ENCODE measurements around the gene NDST1.
"Not testable (repeated sequence)": the region's sequence is repeated elsewhere in the genome, so short reads cannot be mapped to it uniquely, and the experiment has no call there.

NDST1 gene

DNA sequence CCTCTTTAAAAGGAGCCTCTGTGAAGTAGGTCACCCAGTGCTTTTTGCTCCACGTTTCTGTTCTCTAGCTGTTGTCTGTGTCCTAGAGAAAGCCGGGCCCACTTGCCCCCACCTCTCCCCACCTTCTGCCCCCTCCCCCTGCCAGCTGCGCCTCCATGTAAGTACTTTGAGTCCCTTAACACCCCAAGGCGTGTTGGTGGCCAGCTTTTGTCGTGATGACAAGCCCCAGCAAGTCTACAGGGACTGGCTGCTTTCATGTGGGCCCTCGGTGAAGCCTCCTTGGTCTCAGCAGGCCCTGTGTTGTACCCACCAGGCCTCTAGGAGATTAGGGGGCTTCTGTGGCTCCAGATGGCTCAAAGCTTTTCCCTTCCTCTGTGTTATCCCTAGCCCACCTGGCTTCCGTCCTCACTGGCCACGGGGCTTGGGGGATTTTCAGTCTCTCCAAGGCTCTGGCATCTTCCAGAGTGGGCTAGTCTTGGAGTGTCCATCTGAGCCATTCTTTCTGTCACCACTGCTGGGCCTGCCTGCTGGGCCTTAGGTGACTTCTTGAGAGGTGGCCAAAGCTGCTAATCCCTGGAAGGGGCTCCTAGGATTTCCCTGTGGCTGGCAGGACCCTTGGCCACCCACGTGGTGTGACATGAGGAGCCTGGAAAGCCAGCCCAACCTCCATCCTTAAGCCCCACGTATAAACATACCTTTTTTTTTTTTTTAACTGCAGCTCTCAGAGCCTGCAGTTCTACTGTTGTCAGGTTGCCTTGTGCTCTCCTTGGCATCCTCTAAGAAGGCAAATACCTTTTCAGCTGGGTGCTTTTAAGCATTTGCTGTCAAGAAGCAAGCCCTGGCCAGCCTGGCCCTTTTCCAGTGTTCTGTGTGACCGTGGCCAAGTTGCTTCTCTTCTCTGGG lies 1.1 kb upstream of the NDST1 start:
- in situ Hi-C loops (cut with MboI; ENCODE audit: low sequenced_read_pairs), result no loop called here

DNA sequence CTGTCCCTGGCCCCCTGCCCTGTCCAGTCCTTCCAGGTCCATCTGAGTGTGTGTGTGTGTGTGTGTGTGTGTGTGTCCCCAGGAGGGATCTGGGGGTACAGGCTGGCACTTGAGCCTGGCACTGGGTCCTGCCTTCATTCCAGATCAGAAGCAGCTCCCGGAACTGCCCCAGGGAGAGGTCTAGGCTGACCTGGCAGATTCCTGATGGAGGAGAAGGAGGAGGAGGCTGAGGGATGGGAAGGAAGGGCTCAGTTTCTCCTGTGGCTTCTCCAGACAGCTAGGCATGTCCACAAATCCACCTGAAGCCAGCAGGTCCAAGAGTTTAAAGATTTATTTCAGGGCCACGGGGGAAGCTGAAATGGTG lies 328 bp downstream of the NDST1 start:
- in situ Hi-C loops (cut with MboI; ENCODE audit: low sequenced_read_pairs), result no loop called here

DNA sequence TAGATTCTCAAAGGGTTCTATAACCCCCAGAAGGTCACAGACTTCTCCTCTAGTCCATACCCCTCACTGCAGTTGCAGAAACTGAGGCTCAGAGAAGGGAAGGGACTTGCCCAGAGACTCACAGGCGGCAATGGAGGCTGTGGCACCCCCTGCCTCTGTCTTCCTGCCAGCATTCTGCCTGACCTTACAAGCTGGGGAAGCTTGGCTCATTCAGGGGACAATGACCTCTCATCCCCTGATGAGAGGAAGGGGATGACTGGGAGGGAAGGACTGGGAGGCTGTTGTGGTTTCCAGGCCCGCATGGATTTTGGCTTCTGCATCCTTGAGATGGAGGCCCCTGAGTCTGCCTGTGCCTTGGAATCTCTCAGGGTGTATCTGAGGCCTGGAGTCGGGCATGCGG lies 897 bp downstream of the NDST1 start:
- in situ Hi-C loops (cut with MboI; ENCODE audit: low sequenced_read_pairs), result no loop called here

DNA sequence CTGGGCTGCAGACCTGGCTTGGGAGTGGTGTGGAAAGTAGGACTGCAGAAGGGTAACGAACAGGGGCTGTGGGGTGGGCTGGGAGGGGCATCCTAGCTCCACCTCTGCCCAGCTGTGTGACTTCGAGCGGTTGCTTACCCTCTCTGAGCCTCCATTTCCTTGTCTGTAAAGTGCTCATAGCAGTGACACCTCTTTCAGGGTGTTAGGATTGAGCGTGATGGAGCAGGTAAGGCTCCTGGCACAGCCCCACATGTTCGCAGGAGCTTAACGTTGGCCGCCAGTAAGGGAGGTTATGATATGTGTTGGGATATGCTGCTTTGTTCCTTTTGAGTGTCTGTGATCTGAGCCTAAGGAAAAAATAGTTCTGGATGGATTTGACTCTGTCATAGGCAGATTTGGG lies 2.1 kb downstream of the NDST1 start:
- in situ Hi-C loops (cut with MboI; ENCODE audit: low sequenced_read_pairs), result no loop called here

DNA sequence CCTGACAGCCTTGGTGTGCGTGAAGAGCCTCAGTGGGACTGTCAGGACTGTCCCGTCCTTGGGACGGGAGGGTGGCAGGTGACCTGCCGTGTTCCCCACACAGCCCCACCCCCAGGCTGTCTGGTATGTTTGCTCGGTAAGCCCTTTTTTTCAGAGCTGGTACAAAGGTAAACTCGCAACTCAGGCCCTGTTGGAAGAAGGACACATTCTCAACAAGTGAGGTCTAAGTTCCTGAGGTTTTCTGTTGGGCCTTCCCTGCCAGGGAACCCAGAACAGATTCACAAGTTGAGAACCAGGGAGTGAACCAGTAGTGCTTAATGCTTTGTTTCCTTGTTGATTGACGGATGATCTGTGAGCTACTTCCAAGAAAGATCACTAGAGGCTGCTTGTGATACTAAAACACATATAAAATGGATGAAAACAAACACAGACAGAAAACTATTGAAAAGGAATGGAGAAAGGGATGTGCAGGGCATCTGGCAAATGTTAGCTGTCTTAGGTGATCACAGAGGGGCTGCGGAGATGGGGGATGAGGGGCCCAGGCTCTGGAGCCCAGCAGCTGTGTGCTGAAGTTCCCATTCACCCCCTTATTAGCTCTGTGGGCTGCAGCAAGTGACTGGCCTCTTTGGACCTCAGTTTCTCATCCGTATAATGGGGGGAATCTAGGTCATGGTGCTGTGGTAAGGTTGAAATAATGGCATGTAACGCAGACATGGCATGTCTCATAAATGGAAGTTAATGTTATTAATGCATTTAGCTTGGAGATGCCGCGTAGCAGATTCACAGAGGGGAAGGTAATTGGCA lies 2.7 kb downstream of the NDST1 start:
- in situ Hi-C loops (cut with MboI; ENCODE audit: low sequenced_read_pairs), result no loop called here

DNA sequence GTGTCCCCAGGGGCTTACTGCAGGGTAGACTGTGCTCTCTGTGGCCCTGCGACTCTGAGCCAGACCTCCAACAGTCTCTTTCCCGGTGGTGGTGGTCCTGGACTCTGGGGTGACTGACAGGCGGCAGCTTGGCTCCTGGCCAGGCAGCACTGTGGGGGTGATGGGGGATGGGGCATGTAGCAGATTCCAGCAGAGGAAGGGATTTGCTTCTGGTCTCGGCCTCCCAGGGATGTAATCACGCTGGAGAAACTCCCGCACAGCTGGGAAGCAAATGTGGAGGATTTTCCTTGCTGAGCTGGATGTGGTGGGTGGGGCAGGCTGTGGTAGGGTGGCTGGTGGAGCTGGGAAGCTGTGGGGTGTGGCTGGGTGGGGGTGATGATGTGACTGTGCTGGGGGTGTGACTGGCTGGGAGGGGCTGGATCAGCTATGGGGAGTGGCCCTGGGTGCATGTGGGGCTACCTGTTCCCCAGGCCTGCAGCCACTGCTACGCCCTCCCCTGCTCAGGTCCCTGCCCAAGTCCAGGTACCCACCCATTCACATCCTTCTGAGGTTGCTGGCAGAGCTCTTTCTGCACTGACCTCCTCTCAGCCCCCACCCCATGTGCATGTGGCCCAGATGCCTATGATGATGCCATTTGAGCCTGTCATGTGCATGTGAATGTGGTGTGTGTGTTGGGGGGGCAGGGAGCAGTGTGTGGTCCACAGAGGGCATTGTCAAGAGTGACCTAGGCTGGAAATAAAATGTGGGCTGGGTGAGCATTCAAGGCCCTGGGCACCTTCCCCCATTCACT lies 3.8 kb downstream of the NDST1 start:
- in situ Hi-C loops (cut with MboI; ENCODE audit: low sequenced_read_pairs), result no loop called here

DNA sequence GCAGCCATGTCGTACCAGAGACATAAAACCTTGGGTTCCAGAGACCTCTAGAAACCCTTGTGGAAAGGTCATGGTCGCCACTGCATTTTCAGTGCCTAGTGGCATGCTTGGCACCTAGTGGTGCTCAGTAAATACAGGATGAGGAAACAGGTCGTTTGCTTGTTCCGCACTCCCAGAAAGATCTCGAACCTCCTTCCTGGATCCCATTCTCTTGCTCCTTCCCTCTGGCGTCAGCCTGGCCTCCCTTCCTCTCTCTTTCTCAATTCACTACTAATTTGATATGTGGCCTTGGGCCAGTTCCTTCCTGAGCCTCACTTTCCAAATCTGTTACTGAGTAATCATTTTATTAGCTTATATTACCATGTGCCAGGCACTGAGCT lies 4.4 kb downstream of the NDST1 start:
- in situ Hi-C loops (cut with MboI; ENCODE audit: low sequenced_read_pairs), result no loop called here

DNA sequence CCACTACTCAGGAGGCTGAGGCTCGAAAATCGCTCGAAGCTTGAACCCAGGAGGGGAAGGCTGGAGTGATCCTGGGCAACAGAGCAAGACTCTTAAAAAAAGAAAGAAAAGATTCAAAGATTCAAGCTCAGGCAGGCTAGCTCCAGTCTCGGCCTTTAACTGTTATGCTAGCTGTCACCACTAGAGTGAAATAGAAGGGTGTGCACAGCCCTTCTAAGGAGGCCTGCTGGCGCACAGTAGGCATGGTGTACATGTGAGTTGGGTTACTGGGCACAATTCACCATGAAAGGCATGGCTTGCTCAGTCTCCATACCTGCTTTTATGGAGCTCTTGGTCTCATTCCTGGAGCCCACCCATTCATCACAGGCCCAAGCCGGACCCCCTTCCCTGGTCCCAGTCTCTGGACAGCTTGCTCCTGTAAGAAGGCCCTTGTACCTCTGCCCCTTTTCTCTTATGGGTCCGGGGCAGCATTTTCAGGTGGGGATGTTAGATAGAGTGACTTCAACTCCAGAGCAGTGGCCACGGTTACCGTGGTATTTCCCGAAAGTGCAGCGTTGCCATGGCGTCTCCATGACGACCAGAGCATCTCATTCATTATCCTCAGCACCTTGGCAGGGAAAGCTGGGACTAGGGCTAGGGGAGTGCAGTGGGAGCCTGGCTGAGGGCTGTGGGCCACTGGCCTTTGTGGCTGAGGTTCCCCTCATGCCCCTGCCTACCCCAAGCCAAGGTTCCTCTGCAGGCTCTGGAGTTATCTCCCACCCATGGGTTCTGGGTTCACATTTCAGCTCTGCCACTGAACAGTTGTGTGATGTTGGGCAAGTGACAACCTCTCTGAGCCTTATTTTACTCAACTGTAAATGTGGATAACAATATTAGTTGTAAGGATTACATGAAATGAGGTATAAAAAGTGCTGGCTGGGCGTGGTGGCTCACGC lies 5.7 kb downstream of the NDST1 start:
- in situ Hi-C loops (cut with MboI; ENCODE audit: low sequenced_read_pairs), result no loop called here

DNA sequence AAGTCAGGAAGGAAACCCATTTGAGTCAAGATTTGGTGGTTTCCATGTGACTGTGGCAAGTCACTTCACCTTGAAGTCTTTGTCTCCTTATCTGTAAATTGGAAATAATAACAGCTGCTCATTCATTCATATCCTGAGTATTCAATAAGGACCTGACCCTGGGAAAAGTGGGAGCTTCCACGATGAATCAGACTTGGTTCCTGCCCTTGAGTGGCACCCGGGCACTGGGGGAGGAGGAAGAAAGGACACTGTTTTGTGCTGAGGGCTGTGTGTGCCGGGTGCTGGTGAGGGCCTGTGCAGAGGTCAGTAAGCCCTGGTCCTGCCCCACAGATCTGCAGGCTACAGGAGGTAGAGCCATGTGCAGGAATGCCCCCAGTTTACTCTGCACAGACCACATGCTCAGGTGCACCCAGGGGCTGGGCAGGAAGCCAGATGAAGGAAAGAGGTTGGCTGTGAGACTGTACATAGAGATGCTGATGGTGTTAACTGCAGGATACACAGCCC lies 6.8 kb downstream of the NDST1 start:
- in situ Hi-C loops (cut with MboI; ENCODE audit: low sequenced_read_pairs), result no loop called here

DNA sequence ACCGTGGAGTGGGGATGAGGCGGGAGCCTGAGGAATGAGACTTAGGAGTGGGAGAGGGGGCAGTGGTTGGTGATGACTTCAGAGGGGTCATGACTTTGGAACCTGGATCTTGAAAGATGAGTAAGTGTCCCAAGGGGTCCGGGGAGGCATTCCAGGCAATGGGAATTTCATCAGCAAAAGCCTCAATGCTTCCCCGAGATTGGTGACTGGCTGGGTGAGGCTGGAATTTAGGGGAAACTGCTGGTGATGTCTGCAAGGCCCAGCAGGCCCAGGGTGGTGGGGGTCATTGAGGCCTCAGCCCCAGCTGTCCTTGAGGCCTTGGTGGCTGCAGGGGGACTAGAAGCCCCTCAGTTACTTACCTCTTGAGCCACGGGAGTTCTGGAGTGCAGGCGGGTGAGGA lies 7.5 kb downstream of the NDST1 start:
- in situ Hi-C loops (cut with MboI; ENCODE audit: low sequenced_read_pairs), result no loop called here

DNA sequence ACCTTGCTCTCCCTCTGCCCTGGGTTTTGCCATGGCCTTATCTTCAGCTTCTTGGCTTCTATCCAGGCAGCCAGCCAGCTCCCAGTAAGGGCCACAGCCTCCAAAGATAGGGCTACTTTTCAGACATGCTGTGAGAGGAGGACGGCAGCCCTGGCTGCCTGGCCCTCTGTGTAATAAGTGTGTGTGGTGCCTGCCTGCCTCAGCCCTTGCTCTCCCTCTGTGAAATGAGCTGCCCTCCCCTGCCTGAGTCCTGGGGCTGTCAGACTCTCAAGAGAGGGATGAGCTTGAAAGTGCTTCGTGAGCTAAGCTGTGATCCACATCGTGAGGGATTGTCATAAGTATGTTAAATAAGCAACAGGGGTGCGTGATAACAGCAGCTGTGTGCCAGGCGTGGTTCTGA lies 8.1 kb downstream of the NDST1 start:
- in situ Hi-C loops (cut with MboI; ENCODE audit: low sequenced_read_pairs), result no loop called here

DNA sequence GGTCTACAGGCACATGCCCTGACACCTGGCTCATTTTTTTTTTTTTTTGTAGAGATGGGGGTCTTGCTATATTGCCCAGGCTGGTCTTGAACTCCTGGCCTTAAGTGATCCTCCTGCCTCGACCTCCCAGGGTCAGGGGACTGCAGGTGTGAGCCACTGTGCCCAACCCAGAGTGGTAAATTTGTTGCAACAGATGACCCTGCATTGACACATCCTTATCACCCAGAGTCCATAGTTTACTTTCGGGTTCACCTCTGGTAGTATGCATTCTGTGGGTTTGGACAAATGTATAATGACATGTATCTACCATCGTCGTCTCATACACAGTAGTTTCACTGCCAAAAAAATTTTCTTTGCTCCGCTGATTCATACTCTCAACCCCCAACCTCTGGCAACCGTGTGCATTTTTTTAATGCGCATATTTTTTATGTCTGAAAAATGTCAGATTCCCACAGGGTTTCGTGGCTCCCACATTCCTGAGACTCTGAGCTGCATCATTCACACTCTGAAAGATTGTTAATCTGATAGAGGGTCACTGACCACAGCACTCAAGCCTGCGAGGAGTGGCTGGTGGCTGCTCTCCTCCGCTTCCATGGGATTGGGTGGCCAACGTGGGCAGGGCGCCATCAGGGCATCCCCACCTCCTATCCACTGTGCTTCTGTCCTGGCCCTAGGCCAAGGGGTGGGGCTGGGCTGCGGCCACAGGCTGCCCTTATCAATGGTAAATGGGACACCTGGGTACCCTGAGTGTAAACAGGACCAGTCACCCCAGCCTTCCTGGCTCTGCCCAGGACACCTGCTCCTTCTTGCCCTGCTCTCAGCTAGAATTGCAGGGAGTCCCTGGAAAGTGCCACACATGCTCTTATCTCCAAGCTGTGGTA lies 9.6 kb downstream of the NDST1 start:
- in situ Hi-C loops (cut with MboI; ENCODE audit: low sequenced_read_pairs), result no loop called here

DNA sequence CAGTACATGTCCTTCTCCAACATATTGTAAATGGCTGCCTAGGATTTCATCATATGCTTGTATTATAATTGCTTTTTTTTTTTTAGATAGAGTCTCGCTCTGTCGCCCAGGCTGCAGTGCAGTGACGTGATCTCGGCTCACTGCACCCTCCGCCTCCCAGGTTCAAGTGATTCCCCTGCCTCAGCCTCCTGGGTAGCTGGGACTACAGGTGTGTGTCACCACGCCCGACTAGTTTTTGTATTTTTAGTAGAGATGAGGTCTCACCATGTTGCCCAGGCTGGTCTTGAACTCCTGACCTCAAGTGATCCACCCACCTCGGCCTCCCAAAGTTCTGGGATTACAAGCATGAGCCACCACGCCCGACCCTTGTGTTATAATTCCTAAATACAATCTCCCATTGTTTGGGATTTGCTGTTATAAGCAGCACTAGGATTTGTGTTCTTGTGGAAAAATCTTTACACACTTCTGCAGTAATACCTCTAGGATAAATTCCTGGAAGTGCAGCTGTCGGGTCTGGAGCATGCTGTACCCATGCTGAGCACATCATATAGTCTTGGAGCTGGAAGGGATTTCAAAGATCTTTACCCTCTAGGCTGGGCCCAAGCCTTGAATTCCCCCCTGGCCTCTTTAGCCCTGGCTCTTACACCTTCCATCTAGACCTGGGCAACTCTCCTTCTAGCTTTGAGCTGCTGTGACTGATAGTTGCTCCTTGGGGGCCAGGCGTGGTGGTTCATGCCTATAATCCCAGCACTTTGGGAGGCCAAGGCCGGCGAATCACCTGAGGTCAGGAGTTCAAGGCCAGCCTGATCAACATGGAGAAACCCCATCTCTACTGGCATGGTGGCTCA lies 11.0 kb downstream of the NDST1 start:
- in situ Hi-C loops (cut with MboI; ENCODE audit: low sequenced_read_pairs), result not testable (repeated sequence)

DNA sequence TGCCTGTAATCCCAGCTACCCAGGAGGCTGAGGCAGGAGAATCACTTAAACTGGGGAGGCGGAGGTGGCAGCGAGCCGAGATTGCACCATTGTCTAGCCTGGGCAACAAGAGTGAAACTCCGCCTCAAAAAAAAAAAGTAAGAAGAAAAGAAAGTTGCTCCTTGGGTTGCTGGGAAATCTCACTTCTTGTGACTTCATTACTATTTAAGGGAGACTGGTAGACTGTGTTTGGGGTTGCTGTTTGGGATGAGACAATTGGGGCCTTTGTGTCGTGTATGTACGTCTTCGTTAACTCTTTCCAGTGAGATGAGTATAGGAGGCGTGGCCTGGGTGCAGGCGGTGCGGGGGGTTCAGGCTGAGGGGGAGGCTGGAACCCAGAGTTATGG lies 11.6 kb downstream of the NDST1 start:
- in situ Hi-C loops (cut with MboI; ENCODE audit: low sequenced_read_pairs), result no loop called here

DNA sequence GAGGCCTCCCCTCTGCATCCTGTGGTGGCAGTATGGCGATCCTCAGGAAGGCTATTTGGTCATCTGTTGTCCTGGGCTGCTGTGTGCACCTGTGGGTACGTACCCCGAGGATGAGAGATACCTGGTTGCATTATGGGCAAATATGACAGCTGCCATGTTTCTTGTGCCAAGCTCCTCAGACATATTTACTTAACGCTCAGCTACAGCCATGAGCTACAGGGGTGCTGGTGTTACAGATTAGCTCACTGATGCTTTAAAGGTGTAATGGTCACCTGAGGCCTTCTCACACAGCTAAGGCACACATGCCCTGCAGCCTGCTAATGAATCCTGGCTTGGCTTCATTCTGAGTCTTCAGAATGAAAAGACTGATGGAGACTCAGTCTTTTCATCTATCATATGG lies 12.0 kb downstream of the NDST1 start:
- in situ Hi-C loops (cut with MboI; ENCODE audit: low sequenced_read_pairs), result no loop called here

DNA sequence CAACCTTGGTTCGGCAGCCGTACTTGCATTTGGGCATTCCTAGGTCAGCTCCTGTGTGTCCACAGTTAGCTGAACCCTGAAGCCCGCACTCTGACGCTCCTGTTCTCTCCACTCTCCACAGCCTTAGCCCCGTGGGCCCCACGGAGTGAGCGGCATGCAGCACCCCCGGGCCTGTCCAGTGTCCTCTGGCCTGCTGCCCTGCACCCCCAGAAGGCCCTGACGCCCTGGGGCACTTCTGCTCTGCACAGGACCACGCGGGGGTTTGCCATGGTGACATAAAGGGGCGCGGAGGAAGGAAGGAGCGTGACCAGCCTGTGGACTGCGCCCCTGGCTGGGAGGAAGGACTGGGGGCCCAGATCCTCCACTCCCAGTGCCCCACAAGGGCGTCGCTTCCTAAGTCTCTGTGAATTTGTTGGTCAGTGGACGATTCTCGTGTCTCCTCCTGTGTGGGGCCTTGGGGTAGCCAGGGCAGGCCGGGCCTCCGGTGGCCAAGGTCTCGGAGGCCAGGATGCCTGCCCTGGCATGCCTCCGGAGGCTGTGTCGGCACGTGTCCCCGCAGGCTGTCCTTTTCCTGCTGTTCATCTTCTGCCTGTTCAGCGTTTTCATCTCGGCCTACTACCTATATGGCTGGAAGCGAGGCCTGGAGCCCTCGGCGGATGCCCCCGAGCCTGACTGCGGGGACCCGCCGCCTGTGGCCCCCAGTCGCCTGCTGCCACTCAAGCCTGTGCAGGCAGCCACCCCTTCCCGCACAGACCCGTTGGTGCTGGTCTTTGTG lies 13.0 kb downstream of the NDST1 start:
- in situ Hi-C loops (cut with MboI; ENCODE audit: low sequenced_read_pairs), result no loop called here

DNA sequence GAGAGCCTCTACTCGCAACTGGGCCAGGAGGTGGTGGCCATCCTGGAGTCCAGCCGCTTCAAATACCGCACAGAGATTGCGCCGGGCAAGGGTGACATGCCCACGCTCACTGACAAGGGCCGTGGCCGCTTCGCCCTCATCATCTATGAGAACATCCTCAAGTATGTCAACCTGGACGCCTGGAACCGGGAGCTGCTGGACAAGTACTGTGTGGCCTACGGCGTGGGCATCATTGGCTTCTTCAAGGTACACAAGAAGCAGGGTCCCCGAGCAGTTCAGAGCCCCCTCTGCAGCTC lies 13.5 kb downstream of the NDST1 start:
- in situ Hi-C loops (cut with MboI; ENCODE audit: low sequenced_read_pairs), result no loop called here

Data from HL-60/S4 treated with retinoic acid at 250 ng/mL for 4 days and 3 days (cell line).